Stimulated activated CD4-positive, alpha-beta T cell treated with anti-CD3 and anti-CD28 coated beads, TNF-alpha, amount 100 ng/mL, for 1 hour (primary cell): ENCODE results near the gene ZNF592.

Experiments used
- DNase-seq, 3 donors: peaks; one replicate each; pipeline ENCODE4 v3.0.0-alpha.2; 2020; ENCODE audit warnings: low read depth in 3 of 3, low spot score in 1 of 3

Gene ZNF592

GRCh38 chr15:84804005-84804900, 55.9 kb downstream of the ZNF592 start:
- no peak for DNase-seq

GRCh38 chr15:84805221-84805620, 56.8 kb downstream of the ZNF592 start:
- DNase-seq: no peak

GRCh38 chr15:84807228-84807627, 58.8 kb downstream of the ZNF592 start:
- DNase-seq: no peak

- DNase-seq: no peak
Observed at GRCh38 chr15:84810073-84810840, 61.9 kb downstream of the ZNF592 start.

- DNase-seq: no peak
Observed at GRCh38 chr15:84811151-84811550, 62.8 kb downstream of the ZNF592 start.

DNA sequence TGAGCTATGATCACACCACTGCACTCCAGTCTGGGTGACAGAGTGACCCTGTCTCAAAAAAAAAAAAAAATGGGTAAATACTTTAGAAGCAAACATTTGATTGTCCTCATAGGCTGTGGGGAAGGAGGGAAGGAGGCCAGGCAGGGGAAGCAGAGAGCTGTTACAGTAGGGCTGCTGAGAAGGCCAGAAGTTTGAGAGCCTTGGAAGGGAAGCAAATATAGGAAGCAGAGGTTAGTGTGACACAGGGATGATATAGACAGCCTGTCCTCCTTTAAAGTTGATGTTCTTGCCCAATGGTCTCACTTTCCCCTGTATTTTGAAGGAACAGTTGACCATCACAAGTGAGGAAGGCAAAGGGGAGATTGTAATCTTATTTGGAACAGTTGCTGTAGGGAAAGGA, 63.4 kb downstream of the ZNF592 start:
- no peak for DNase-seq

DNA sequence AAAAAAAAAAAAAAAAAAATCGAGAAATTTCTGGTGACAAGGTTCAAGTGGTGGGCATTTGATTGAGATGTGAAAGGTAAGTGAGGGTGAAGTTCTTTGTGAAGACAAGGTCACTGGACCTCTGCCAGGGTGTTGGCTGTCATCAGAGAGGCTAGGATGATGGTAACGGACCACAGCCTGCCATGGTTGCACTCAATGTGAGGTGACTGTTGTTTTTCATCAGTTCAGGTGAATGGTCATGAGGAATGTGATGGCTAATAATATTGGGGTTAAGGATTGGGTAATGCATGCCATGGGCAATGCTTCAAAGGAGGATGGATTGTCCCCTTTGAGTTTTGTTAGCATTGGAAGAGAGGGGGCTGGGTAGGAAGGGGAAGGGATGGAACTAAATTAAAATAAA, 64.5 kb downstream of the ZNF592 start:
- no peak for DNase-seq

- no peak for DNase-seq
Observed at GRCh38 chr15:84813435-84813834, 65.0 kb downstream of the ZNF592 start.

DNA sequence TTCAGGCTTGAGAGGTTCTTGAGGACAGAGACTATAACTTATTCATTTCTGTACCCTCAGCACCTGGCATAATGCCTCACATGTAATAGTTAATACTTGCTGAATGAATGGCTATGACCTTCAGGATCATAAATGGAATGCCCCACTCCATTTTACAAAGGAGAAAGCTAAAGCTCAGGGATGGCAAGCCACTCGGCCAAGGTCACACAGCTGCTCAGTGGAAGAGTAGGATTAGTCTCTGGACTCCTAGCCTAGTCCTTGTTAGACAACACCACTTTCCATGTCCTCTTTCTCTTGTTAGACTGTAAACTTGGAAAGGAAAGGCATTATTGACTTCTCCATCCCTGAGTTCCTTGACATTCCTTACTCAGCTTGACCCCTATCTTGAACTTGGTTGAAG, 65.5 kb downstream of the ZNF592 start:
- DNase-seq: no peak

GRCh38 chr15:84814916-84815315, 66.5 kb downstream of the ZNF592 start:
- DNase-seq: no peak

- DNase-seq: no peak
Observed at GRCh38 chr15:84816694-84817465, 68.5 kb downstream of the ZNF592 start, which contains the start of gene ALPK3. Gene ALPK3 (plus strand): TSS chr15:84817356. CDS start chr15:84817453, 97 bp downstream.

DNA sequence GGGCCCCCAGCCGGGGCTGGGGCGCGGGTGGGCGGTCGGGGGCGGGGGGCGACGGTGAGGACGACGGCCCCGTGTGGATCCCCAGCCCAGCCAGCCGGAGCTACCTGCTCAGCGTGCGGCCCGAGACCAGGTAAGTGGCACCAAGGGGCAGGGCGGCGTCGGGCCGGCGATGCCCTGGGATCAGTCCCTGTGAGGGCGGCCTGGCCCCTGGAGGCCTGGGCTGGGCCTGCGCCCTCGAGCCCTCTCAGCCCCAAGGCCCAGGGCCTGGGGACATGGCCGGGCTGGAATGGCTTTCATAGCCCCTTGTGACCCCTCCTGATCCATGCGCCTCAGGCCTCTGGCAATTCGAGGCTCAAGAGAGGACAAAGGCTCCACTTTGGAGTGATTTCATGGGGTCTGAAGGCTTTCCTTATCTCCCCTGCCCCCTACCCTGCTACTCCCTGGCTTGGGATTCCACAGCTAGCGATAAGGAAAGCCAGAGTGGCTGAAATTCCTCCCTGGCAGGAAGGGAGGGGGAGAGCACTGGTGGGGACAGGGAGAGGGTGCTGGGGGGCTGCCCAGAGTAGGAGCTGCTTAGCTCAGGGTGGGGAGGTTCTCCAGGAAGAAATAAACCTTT, 69.2 kb downstream of the ZNF592 start:
- no peak for DNase-seq

GRCh38 chr15:84818261-84819131, 70.1 kb downstream of the ZNF592 start:
- no peak for DNase-seq

GRCh38 chr15:84819291-84819768, 70.9 kb downstream of the ZNF592 start:
- no peak for DNase-seq

DNA sequence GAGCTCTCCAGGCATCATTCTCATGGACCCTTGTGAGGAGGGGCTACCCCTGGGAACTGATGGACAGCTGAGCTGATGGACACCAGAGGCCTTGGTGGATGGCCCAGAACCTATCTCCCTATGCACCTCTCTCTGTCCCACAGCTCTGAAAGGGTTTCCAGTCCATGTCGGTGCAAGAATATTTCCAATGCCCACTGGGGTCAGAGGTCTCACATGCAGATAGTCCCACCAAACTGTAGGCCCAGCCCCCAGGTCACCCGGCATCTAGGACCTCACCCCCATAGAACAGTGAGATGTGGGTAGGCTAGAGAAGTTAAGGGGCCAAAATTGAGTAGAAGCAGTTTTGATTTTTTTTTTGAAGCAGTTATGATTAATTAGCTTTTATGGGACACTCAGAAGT, 71.4 kb downstream of the ZNF592 start:
- no peak for DNase-seq

GRCh38 chr15:84821501-84822021, 73.2 kb downstream of the ZNF592 start:
- DNase-seq: no peak

GRCh38 chr15:84822653-84823281, 74.4 kb downstream of the ZNF592 start:
- no peak for DNase-seq

- no peak for DNase-seq
Observed at GRCh38 chr15:84823282-84823878, 75.0 kb downstream of the ZNF592 start.
